HepG2 (cell line): Measurements from ENCODE around the gene ZC3H7B. TPM values are rescaled to one million over a fixed set of nuclear protein-coding genes. Genes with fewer than 3 reads are reported as not detected.

ENCODE experiments used
- ATF7 ChIP-seq, 2 experiments: fragments of 450-650 bp in 1 of 2; sonication (generic) in 1 of 2; formaldehyde crosslinking in 1 of 2; IDR thresholded peaks; 2 replicates each; pipeline versions ENCODE4 v1.4.0 to v1.6.1; 2016 to 2020; ENCODE audit warnings: antibody characterized with exemption in 1 of 2, mild to moderate bottlenecking in 1 of 2, missing genetic modification reagents in 1 of 2
- BCL6 ChIP-seq: IDR thresholded peaks from 2 replicates; pipeline ENCODE4 v1.6.1; 2016; ENCODE audit warnings: missing genetic modification reagents, missing compliant biosample characterization
- CHCHD3 ChIP-seq: sonication (generic); formaldehyde crosslinking; IDR thresholded peaks from 2 replicates; pipeline ENCODE4 v1.8.0; 2022; ENCODE audit warnings: mild to moderate bottlenecking, missing genetic modification reagents, moderate library complexity
- ETV5 ChIP-seq: IDR thresholded peaks from 2 replicates; pipeline ENCODE4 v1.6.1; 2018; ENCODE audit warnings: missing biosample characterization, missing genetic modification reagents, inconsistent platforms, borderline replicate concordance
- HMG20B ChIP-seq: conservative IDR thresholded peaks from 2 replicates; pipeline ENCODE4 v1.6.1; 2016; ENCODE audit warnings: missing genetic modification reagents, missing compliant biosample characterization
- HOXA7 ChIP-seq: sonication (generic); formaldehyde crosslinking; IDR thresholded peaks from 2 replicates; pipeline ENCODE4 v1.8.1; 2022; ENCODE audit warnings: mild to moderate bottlenecking, missing genetic modification reagents, moderate library complexity
- SAP130 ChIP-seq: IDR thresholded peaks from 2 replicates; pipeline ENCODE4 v1.6.1; 2016; ENCODE audit warnings: low read depth
- SPEN ChIP-seq: sonication (generic); formaldehyde crosslinking; IDR thresholded peaks from 2 replicates; pipeline ENCODE4 v1.5.1; 2020; ENCODE audit warnings: low read depth, mild to moderate bottlenecking, missing genetic modification reagents
- TAF1 ChIP-seq: sonication (generic); formaldehyde crosslinking; IDR thresholded peaks from 2 replicates; pipeline ENCODE4 v1.4.0; 2020; ENCODE audit warnings: missing genetic modification reagents
- TARDBP ChIP-seq: sonication (generic); formaldehyde crosslinking; IDR thresholded peaks from 2 replicates; pipeline ENCODE4 v1.8.0; 2022; ENCODE audit warnings: mild to moderate bottlenecking, missing genetic modification reagents
- TBX2 ChIP-seq: sonication (generic); formaldehyde crosslinking; IDR thresholded peaks from 2 replicates; pipeline ENCODE4 v1.5.0; 2020; ENCODE audit warnings: missing genetic modification reagents, mild to moderate bottlenecking, borderline replicate concordance
- TEF ChIP-seq: sonication (generic); formaldehyde crosslinking; IDR thresholded peaks from 2 replicates; pipeline ENCODE4 v1.5.0; 2020; ENCODE audit warnings: missing genetic modification reagents
- THRA ChIP-seq: sonication (generic); formaldehyde crosslinking; IDR thresholded peaks from 2 replicates; pipeline ENCODE4 v1.4.0; 2020; ENCODE audit warnings: missing genetic modification reagents, borderline replicate concordance
- ZBTB40 ChIP-seq, 2 experiments: fragments of 450-650 bp in 1 of 2; sonication (generic) in 1 of 2; formaldehyde crosslinking in 1 of 2; IDR thresholded peaks; 2 replicates each; pipeline versions ENCODE4 v1.6.1 to v1.8.0; 2016 to 2022; ENCODE audit warnings: antibody characterized with exemption in 1 of 2, mild to moderate bottlenecking in 1 of 2, missing genetic modification reagents in 1 of 2
- ZFP90 ChIP-seq: sonication (generic); formaldehyde crosslinking; IDR thresholded peaks from 2 replicates; pipeline ENCODE4 v1.8.0; 2022; ENCODE audit warnings: missing genetic modification reagents, mild to moderate bottlenecking, inconsistent platforms, borderline replicate concordance
- ZNF337 ChIP-seq: sonication (generic); formaldehyde crosslinking; IDR thresholded peaks from 2 replicates; pipeline ENCODE4 v1.5.1; 2020; ENCODE audit warnings: missing genetic modification reagents, low read depth, mild to moderate bottlenecking, borderline replicate concordance
- ZNF362 ChIP-seq: sonication (generic); formaldehyde crosslinking; IDR thresholded peaks from 2 replicates; pipeline ENCODE4 v1.4.0; 2020; ENCODE audit warnings: missing genetic modification reagents, mild to moderate bottlenecking, borderline replicate concordance
- polyA plus RNA-seq, 8 experiments: library from polyadenylated mRNA; depleted of rRNA in 3 of 8; stranded (reverse) in 7 of 8; unstranded in 1 of 8; fragments of >200 nt; fragmentation: Illumina TruSeq in 4 of 8; extraction: Trizol in 4 of 8; gene quantifications; 2 replicates each; pipeline versions ENCODE4 v1.2.1 to v1.2.3, GENCODE V29; 2011 to 2016; ENCODE audit warnings: low read depth in 4 of 8, missing spikeins in 1 of 8, mixed read lengths in 1 of 8; ENCODE audit not compliant: insufficient read depth in 1 of 8
- total RNA-seq, 5 experiments: library from RNA; depleted of rRNA; stranded (reverse); fragments of >200 nt; fragmentation: Illumina TruSeq; extraction: Trizol; gene quantifications; 2 replicates each; pipeline ENCODE4 v1.2.3, GENCODE V29; 2016; ENCODE audit warnings: low read depth in 1 of 5

ZC3H7B gene
- total and polyA plus RNA-seq, 2 of the 13 experiments (the other 11 are each of a cell fraction or from before 2014, with no cell fraction given): 26.4 to 37.2 TPM

- peak; percentile 15; the same call in 1 of the 2 replicates for TF ChIP-seq SPEN (CRISPR knock-in tag)
- no peak for TF ChIP-seq BCL6 (CRISPR knock-in tag)
- 0 out of 2 replicates have a peak, but pooled peaks have one; percentile 40 for TF ChIP-seq ZNF337 (CRISPR knock-in tag)
- TF ChIP-seq TBX2 (CRISPR knock-in tag): no peak
- 0 out of 2 replicates have a peak, but pooled peaks have one; percentile 30 for TF ChIP-seq TARDBP (CRISPR knock-in tag)
- no peak for TF ChIP-seq HOXA7 (CRISPR knock-in tag)
- peak; percentile 7; the same call in 1 of the 2 replicates for TF ChIP-seq TAF1 (CRISPR knock-in tag)
- TF ChIP-seq THRA (CRISPR knock-in tag): peak; percentile 11; the same call in 1 of the 2 replicates
- TF ChIP-seq ETV5: peak; percentile 91; the same call in 1 of the 2 replicates
- peak; percentile 23 for TF ChIP-seq SAP130 (CRISPR knock-in tag)
- no peak for TF ChIP-seq CHCHD3 (CRISPR knock-in tag)
- TF ChIP-seq ZNF362 (CRISPR knock-in tag): no peak
- no peak for TF ChIP-seq TEF (CRISPR knock-in tag)
- no peak for TF ChIP-seq ZFP90
- TF ChIP-seq ATF7 (IDR thresholded peaks at IDR 0.05): no peak
- TF ChIP-seq ATF7 (CRISPR knock-in tag; IDR thresholded peaks at IDR 0.05): no peak
- TF ChIP-seq ZBTB40 (IDR thresholded peaks at IDR 0.05): no peak
- TF ChIP-seq ZBTB40 (CRISPR knock-in tag; IDR thresholded peaks at IDR 0.05): peak; percentile 48
- 0 out of 2 replicates have a peak, but pooled peaks have one; percentile 38 for TF ChIP-seq HMG20B (CRISPR knock-in tag)
Measured at GRCh38 chr22:41286639-41287091, 14.7 kb upstream of the ZC3H7B start (continued).
